Progenitor cell of endocrine pancreas (in vitro differentiated cells): ENCODE measurements around the gene FBXL13. TPM values are rescaled to one million over a fixed set of nuclear protein-coding genes. Genes with fewer than 3 reads are reported as not detected.

ENCODE experiments used
- DNase-seq: peaks from one replicate; pipeline ENCODE4 v3.0.0; 2021; ENCODE audit warnings: low spot score; ENCODE audit not compliant: unreplicated experiment
- H3K27ac Mint-ChIP-seq: 2 replicates; pipeline ENCODE4 v1.8.0; 2021; ENCODE audit warnings: mild to moderate bottlenecking, moderate library complexity, mixed read lengths
- H3K27me3 Mint-ChIP-seq: 2 replicates; pipeline ENCODE4 v1.8.0; 2021; ENCODE audit warnings: mixed read lengths
- H3K36me3 Mint-ChIP-seq: 2 replicates; pipeline ENCODE4 v1.8.0; 2022; ENCODE audit warnings: mixed read lengths; ENCODE audit not compliant: insufficient read depth
- H3K4me1 Mint-ChIP-seq: 2 replicates; pipeline ENCODE4 v1.8.0; 2021; ENCODE audit warnings: low read depth, mixed read lengths
- H3K4me3 Mint-ChIP-seq: 2 replicates; pipeline ENCODE4 v1.8.0; 2021; ENCODE audit warnings: low read depth, mild to moderate bottlenecking, moderate library complexity, mixed read lengths
- H3K9me3 Mint-ChIP-seq: 2 replicates; pipeline ENCODE4 v1.8.0; 2021; ENCODE audit warnings: low read depth, mixed read lengths
- CTCF ChIP-seq: fragments of 200-600 bp; sonication (generic); IDR thresholded peaks from one replicate; pipeline ENCODE4 v1.5.0; 2021; ENCODE audit warnings: antibody characterized with exemption, mild to moderate bottlenecking; ENCODE audit not compliant: unreplicated experiment
- total RNA-seq: library from RNA; stranded (reverse); gene quantifications from 2 replicates; pipeline ENCODE4 v1.2.1, GENCODE V29; 2021

FBXL13 gene
- total RNA-seq, 1 donor from 2014 or later: 9.1 TPM

- Mint-ChIP-seq H3K36me3 (no peaks in the 10 kb centered on the region), H3K4me1 (no peaks in the 10 kb centered on the region), H3K27me3 (no peaks in the 10 kb centered on the region), H3K9me3 (no peaks in the 10 kb centered on the region), H3K27ac (no peak overlapping the region), H3K4me3 (no peak overlapping the region)
- DNase-seq: no peak
- TF ChIP-seq CTCF: no peak
Observed at GRCh38 chr7:102897211-102897631, 177.4 kb downstream of the FBXL13 start.

- no peak for DNase-seq
- H3K4me1 Mint-ChIP-seq: no peaks in the 10 kb centered on the region
- no peaks in the 10 kb centered on the region for H3K36me3 Mint-ChIP-seq
- no peaks in the 10 kb centered on the region for H3K9me3 Mint-ChIP-seq
- H3K4me3 Mint-ChIP-seq: no peak overlapping the region
- TF ChIP-seq CTCF: no peak
- no peak overlapping the region for H3K27ac Mint-ChIP-seq
- no peaks in the 10 kb centered on the region for H3K27me3 Mint-ChIP-seq
Observed at GRCh38 chr7:102896585-102896984, 178.0 kb downstream of the FBXL13 start.

- TF ChIP-seq CTCF: no peak
- Mint-ChIP-seq H3K4me1 (no peaks in the 10 kb centered on the region), H3K36me3 (no peaks in the 10 kb centered on the region), H3K9me3 (no peaks in the 10 kb centered on the region), H3K27ac (no peak overlapping the region), H3K27me3 (no peaks in the 10 kb centered on the region), H3K4me3 (no peak overlapping the region)
- DNase-seq: no peak
Observed at GRCh38 chr7:102895602-102896001, 179.0 kb downstream of the FBXL13 start.

- no peak for TF ChIP-seq CTCF
- Mint-ChIP-seq H3K27me3 (no peaks in the 10 kb centered on the region), H3K27ac (no peak overlapping the region), H3K4me1 (peaks cover 5% of the 10 kb centered on the region), H3K9me3 (no peaks in the 10 kb centered on the region), H3K4me3 (no peak overlapping the region), H3K36me3 (no peaks in the 10 kb centered on the region)
- no peak for DNase-seq
Observed at GRCh38 chr7:102892631-102893278, 181.8 kb downstream of the FBXL13 start.

GRCh38 chr7:102891693-102892261, 182.8 kb downstream of the FBXL13 start:
- DNase-seq: no peak
- Mint-ChIP-seq H3K27ac (no peak overlapping the region), H3K27me3 (no peaks in the 10 kb centered on the region), H3K4me3 (no peak overlapping the region), H3K36me3 (no peaks in the 10 kb centered on the region), H3K4me1 (peaks cover 5% of the 10 kb centered on the region), H3K9me3 (no peaks in the 10 kb centered on the region)
- TF ChIP-seq CTCF: no peak
